RPMI8226 (cell line): ENCODE results near the gene C2CD3.

Source experiments
- DNase-seq: peaks from one replicate; pipeline ENCODE4 v3.0.0-alpha.2; 2015

C2CD3 gene

GRCh38 chr11:74170694-74171629 lies at the start of gene C2CD3, which contains the start of gene PPME1:
Gene C2CD3 (minus strand): TSS chr11:74171002. CDS start chr11:74170792, 210 bp downstream.
Gene PPME1 (plus strand): TSS chr11:74171289. CDS start chr11:74171422, 133 bp downstream.
- peak; percentile 100 for DNase-seq

- DNase-seq: no peak
Observed at GRCh38 chr11:74220376-74220775, 49.6 kb upstream of the C2CD3 start.

- no peak for DNase-seq
Observed at GRCh38 chr11:74212533-74212932, 41.7 kb upstream of the C2CD3 start.

GRCh38 chr11:74208507-74208906 lies 37.7 kb upstream of the C2CD3 start:
- no peak for DNase-seq

- no peak for DNase-seq
Observed at GRCh38 chr11:74206746-74207145, 35.9 kb upstream of the C2CD3 start.

GRCh38 chr11:74205181-74205580 lies 34.4 kb upstream of the C2CD3 start:
- no peak for DNase-seq

- no peak for DNase-seq
Observed at GRCh38 chr11:74204701-74205100, 33.9 kb upstream of the C2CD3 start.

GRCh38 chr11:74203966-74204365 lies 33.2 kb upstream of the C2CD3 start:
- DNase-seq: no peak

GRCh38 chr11:74196781-74197486 lies 26.1 kb upstream of the C2CD3 start:
- DNase-seq: no peak

GRCh38 chr11:74195828-74196227 lies 25.0 kb upstream of the C2CD3 start:
- DNase-seq: no peak

GRCh38 chr11:74185695-74186094 lies 14.9 kb upstream of the C2CD3 start:
- peak; percentile 29 for DNase-seq

GRCh38 chr11:74185285-74185684 lies 14.5 kb upstream of the C2CD3 start:
- peak; percentile 46 for DNase-seq

- DNase-seq: no peak
Observed at GRCh38 chr11:74182635-74183034, 11.8 kb upstream of the C2CD3 start.

- DNase-seq: no peak
Observed at GRCh38 chr11:74179234-74180052, 8.6 kb upstream of the C2CD3 start.

- no peak for DNase-seq
Observed at GRCh38 chr11:74175920-74176319, 5.1 kb upstream of the C2CD3 start.

GRCh38 chr11:74171997-74172396 lies 1.2 kb upstream of the C2CD3 start:
- no peak for DNase-seq

GRCh38 chr11:74171630-74171968 lies 797 bp upstream of the C2CD3 start:
- DNase-seq: no peak

GRCh38 chr11:74169738-74170458 lies 904 bp downstream of the C2CD3 start:
- peak; percentile 10 for DNase-seq

- DNase-seq: no peak
Observed at GRCh38 chr11:74168838-74169237, 2.0 kb downstream of the C2CD3 start.

- no peak for DNase-seq
Observed at GRCh38 chr11:74162681-74163467, 7.9 kb downstream of the C2CD3 start.

- no peak for DNase-seq
Observed at GRCh38 chr11:74159642-74160041, 11.2 kb downstream of the C2CD3 start.

- DNase-seq: no peak
Observed at GRCh38 chr11:74157169-74157568, 13.6 kb downstream of the C2CD3 start.
